GM18526 (cell line): Measurements from ENCODE around the gene MTMR1.

Experiments
- POLR2A ChIP-seq: IDR thresholded peaks from 3 replicates; pipeline ENCODE4 v1.6.1; 2011; ENCODE audit not compliant: insufficient read length; ENCODE audit errors: extremely low read depth

The MTMR1 gene

DNA sequence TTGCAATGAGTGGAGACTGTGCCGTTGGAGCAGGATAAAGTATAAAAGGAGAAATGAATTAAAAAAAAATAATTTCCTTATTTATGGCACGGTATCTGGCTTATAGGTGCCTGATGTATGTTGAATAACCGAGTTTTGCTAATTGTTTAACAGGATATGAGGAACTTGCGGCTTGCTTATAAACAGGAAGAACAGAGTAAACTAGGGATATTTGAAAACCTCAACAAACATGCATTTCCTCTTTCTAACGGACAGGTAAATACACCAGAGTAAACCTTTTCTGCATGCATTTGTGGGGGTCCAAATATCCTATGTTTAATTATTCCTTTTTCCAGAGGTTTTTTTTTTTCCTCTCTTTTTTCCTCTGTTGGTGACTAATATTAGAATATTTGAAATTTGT, 36.8 kb downstream of the MTMR1 start:
- no peak for TF ChIP-seq POLR2A

DNA sequence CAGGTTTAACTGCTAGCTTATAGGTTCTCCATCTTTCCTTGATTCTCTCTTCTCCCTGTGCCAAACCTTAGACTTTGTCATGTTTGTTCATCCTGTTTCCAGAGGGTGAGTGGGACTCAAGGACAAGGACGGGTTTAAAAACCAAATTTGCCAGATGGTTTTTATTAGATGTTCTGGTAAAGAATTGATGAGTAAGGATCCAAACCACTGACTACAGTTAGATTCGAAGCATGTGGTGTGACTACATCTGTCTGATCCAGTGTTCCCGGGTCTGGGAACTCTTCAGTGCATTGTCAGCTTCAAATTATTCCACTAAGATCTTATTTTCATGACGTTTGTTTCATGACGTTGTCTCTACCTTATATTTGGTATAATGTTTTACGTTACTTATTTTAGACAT, 37.5 kb downstream of the MTMR1 start:
- TF ChIP-seq POLR2A: no peak

- no peak for TF ChIP-seq POLR2A
Observed at GRCh38 chrX:150731795-150732194, 38.6 kb downstream of the MTMR1 start.

DNA sequence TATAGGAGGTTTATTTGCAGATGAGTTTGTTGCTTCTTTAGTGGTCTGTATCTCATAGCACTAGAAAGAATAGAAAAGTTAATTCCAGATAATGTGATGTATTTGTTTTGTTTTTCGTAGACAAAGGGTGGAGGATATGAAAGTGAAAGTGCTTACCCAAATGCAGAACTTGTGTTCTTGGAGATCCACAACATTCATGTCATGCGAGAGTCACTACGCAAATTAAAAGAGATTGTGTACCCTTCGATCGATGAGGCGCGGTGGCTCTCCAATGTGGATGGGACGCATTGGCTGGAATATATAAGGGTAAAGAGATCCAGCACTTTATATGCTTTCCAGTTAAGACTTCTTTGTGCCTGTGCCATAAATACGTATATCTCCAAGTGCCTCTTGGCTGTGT, 43.3 kb downstream of the MTMR1 start:
- no peak for TF ChIP-seq POLR2A

GRCh38 chrX:150752124-150752523, 58.9 kb downstream of the MTMR1 start:
- TF ChIP-seq POLR2A: no peak

DNA sequence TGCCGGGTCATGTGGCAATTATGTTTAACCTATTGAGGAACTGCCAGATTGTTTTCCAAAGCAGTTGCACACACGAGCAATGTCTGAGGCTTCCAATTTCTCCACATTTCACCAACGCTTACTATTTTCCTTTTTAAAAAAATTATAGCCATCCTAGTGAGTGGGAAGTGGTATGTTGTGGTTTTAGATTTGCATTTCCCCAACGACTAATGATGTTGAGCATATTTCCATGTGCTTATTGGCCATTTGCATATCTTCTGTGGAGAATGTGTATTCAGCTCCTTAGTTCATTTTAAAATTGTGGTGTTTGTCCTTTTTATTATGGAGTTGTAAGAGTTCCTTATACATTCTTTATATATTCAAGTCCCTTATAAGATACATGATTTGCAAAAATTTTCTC, 60.2 kb downstream of the MTMR1 start:
- TF ChIP-seq POLR2A: no peak

DNA sequence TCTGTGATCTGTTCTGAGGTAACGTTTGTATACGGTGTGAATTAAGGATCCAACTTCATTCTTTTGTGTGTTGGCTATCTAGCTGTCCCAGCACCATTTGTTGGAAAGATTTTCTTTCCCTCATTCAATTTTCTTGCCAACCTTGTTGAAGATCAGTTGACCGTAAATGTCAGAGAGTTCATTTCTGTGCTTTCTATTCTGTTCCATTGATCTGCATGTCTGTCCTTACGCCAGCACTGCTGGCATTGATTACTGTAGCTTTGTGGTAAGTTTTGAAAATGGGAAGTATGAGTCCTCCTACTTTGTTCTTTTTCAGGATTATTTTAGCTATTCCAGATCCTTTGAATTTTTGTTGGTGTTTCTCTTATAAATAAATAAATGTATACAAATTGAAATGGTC, 60.8 kb downstream of the MTMR1 start:
- TF ChIP-seq POLR2A: no peak

- TF ChIP-seq POLR2A: no peak
Observed at GRCh38 chrX:150757371-150757770, 64.2 kb downstream of the MTMR1 start.

DNA sequence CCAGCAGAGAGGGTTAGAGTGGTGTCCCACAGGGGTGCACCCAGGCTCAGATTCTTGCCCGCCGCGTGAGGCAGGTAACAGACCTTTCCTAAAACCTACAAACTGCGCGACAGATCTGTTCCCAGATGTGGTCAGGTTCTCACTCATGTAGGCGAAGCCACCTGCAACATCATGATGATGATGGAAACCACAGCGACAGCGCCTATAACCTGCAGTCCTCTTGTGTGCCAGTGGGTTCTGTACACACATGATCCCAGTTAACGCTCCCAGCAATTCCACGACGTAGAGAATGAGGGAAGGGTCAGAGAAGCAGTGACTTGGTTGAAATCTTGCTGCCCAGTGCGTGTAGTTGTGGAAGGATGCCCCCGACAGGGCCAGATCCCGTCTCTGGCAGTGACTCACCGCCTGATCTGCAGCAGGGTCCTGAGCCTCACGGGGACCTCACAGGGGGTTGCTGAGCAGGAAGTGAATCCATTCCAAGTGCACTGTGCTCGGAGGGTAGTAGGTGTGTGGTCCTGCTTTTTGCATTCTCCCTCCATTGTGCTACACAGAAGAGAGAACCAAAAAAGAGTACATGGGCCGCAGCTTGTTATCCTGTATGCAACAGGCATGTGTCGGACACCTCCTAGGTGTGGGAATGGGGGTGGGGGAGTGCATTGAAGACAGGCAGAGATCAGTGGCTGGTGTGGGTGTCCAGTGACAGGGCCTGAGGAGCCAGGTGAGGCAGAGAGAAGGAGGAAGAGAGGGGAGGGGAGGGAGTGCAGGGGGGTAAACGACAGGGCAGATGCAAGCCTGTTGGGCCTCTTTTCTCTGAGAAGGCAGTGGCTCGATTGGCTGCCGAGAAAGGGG, 66.6 kb downstream of the MTMR1 start:
- no peak for TF ChIP-seq POLR2A

DNA sequence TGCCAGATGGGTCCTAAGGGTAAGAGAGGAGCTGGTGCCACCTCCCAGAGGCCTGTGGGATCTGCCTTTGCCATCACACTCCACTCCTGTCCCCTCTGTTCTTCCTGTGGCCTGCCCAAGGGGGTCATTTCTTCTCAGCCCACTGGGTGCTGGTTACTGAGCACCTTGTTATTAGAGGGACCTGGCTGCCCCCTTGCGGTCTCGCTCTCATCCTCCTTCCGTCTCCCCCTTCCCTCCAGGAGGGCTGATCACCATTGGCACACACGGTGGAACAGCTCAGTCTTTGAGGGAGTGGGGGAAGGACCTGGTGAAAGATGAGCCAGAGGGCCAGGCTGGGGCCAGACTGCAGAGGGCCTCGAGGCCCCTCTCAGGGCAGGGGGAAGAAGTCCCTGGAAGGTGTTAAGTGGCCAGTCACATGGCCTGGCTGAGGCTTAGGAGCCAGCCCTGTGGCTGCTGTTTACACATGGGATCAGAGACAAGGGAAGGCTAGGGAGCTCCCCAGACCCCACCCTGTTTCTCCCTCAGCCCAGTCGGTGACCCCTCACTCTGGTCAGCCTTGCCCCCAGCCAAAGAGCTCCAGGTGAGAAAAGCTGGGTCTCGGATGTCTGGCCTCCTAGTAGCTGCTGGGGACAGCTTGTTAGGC, 68.1 kb downstream of the MTMR1 start:
- TF ChIP-seq POLR2A: no peak

DNA sequence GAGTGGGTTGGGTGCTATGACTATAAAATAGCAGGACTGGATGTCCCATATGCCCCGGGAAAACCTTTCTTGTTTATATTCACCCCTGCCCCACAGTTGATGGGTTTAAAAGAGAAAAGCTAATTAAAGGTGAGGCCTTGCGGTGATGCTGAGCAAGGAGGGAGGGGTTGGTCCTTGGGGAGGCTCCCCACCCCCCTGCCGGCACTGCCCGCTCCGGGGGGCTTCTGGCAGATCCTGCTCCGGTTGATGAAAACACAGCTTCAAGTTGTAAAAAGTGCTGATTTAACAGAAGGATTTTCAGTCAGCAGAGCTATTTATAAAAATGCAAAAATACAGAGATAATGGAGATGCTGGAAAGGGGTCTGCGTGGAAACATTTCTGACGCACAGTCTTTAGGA, 68.6 kb downstream of the MTMR1 start:
- no peak for TF ChIP-seq POLR2A

DNA sequence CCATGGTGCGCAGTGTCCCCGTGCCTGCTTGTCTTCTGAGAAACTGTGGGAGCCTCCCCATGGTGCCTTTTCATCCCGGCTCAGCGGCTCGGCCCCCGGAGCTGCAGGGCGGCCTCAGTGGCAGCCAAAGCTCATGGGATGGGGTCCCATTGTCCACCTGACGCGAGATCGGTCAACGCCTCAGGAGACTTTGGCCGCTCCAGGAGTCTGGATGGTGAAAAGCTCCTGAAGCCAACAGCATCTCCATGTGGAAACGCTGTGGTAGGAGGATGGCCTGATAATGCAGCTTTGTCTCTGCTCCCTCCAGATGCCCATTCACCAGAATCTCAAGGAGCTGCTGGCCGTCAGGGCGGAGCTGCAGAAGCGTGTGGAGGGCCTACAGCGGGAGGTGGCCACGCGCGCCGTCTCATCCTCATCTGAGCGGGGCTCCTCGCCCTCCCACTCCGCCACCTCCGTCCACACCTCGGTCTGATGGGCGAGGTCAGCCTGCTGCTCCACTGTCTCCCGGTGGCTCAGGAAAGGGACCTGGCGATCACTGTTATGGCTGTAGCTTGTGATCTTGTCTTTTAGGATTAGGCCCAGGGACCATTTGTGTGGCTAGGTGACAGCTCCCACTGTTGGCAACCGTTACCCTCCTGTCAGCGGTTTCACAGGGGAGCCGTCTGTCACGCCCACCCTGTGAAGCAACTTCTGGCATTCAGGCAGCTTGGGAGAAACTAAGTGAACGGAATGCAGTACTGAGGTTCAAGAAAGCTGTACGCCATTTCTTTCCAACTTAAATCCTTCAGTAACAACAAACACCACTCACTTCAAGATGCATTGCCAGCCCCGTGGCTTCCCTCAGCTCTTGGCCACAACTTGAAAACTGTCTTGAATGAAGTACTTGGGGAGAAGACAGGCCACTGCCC, 69.3 kb downstream of the MTMR1 start:
- TF ChIP-seq POLR2A: no peak

DNA sequence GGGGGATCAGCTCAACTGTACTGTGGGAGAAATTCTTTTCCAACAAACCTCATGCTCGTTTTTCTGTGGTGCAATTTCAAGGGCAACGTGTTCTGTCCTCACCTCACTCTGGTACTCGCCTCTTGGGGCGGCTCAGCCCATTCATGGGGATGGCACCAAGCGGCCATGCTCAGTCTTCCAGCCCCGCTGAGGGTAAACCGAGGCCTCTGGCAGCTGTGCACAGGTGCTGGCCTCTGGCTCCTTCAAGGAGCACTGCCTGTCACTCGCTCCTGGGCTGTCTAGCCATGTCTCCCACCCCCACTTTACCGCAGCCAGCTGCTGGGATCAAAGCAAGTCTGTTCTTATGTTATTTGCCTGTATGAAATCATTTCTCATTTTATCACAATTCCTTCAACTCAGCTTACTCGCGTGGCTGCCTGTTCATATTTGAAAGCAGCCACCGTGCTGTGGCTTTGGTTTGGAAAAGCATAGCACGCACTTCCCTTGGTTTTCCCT, 70.2 kb downstream of the MTMR1 start:
- no peak for TF ChIP-seq POLR2A

DNA sequence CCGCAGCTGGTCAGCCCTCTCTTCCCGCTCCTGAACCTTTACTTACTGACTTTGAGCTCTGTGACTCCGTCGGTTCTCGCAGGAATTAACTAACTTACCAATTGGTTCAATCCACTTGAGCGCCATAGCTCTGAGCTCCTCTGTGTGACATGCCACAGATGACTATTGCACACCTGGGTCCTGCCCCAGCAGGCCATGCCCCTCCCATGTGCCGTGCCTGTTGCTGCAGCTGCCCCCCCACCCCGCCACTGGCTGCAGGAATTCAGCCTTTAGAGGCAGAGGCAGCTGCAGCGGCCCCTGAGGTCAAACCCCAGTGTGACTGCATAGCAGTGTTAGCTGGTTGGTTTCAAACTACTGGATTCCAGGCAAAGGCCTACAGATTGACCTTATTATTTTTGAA, 70.6 kb downstream of the MTMR1 start:
- no peak for TF ChIP-seq POLR2A

DNA sequence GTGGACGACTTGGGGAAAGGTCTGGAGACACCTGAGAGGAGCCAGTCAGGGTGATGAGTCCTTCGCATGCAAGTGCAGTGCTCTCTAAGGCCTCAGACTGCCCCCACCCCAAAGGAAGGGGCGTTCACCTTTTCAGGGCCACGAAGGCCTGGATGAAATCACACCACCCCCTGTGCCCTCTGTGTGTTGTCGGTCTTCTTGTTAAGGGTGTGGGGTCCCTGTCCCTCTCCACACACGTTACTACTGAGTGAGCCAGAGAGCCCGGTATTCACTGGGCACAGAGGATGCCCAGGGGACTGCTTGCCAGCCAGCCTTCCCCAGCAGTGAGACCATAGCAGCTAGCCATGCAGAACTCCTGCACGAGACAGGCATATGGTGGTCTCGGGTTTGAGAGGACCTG, 72.0 kb downstream of the MTMR1 start:
- no peak for TF ChIP-seq POLR2A
